Activated T-cell treated with anti-CD3 and anti-CD28 coated beads for 4 hours (primary cell): ENCODE results near the gene LUZP1.
A peak's percentile ranks its signal among the peaks of the same experiment; 100 is the strongest.

ENCODE experiments used
- DNase-seq: peaks from one replicate; pipeline ENCODE4 v3.0.0-alpha.2; 2020

The LUZP1 gene

DNA sequence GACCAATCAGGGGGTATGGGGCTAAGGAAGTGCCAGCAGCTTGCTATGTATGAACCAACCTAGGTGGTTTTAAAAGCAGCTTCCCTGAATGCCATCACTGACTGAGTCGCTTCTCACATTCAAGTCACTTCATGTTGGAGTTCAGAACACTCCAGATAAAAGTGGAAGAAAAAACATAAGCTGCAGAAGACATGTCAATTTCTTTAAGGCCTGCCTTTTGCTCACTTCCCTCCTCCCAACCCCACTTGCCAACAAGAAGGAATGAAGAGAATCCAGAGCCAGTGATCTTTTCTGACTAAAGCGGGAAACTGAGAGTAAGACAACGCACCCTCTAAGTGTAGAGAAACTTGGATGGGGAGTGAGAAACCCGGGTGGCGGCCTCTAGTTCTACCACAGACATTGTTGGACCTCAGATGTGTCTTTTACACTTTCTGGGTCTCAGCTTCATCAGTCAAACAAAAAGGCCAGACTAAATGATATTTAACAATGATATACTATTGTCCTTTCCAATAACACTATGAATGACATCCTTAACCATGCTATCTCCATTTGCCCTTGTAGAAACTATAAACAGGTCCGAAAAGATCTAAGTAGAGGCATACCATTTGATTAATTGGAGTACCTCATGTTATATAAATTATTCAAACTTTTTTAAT is 54.1 kb downstream of the LUZP1 start:
- DNase-seq = no peak

DNA sequence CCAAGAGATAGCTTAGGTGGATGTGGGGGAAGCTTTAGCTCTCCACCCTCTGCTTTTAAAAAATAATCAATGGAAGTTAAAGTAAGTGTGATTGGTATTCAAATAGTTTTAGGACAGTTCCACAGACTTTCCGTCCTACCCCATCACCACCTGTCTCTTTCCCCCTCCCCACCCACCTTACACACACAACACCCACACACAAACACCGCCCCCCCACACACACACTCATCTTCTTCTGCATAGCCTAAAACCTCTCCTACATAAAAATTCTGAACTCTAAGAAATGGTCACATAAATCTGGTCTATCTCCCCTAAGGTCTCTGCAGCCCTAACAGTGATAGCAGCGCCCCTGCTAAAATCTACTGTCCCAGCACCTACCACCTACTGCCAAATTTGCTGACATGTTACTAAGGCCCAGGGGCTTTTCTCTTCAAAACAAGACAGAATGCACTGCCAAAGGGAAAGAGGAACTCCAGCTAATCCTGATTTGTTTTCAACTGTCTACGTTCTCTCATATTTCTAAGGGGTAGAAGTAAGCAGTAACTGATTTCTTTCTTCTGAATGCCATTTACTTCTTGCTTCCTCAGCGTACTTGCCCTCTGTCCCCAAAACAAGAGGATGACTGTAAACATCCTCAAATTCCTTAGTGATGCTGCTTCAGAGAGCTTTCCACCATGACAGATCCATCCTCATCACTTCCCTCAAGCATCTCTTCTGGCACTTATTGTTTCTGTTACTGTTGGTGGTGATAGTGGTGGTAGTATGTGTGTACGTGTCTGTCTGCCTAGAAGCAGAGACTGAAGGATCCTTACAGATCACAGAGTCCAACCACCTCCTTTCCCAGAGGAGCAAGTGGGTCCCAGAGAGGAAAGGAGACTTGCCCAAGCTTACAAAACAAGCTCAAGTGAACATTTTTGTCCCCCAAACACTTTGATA is 56.8 kb downstream of the LUZP1 start:
- peak; percentile 30 for DNase-seq

DNA sequence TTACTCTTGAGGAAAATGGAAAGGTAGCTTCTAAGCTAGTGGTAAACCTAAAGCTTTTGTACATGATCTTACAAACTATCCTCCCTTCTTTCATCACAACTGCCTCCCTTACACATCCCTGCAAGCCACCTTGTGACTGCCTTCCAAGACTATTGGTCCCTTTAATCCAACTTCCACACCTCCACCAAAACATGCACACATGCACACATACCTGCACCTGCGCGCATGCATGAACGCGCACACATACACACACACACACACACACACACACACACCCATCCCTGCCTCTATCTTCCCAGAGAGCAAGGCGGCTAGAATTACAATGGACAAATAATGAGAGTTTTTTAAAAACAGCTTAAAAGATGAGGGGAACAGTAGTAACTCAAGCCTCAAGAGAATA is 58.3 kb downstream of the LUZP1 start:
- no peak for DNase-seq

- DNase-seq = no peak
Measured at GRCh38 chr1:23108918-23109533, 59.6 kb downstream of the LUZP1 start.

DNA sequence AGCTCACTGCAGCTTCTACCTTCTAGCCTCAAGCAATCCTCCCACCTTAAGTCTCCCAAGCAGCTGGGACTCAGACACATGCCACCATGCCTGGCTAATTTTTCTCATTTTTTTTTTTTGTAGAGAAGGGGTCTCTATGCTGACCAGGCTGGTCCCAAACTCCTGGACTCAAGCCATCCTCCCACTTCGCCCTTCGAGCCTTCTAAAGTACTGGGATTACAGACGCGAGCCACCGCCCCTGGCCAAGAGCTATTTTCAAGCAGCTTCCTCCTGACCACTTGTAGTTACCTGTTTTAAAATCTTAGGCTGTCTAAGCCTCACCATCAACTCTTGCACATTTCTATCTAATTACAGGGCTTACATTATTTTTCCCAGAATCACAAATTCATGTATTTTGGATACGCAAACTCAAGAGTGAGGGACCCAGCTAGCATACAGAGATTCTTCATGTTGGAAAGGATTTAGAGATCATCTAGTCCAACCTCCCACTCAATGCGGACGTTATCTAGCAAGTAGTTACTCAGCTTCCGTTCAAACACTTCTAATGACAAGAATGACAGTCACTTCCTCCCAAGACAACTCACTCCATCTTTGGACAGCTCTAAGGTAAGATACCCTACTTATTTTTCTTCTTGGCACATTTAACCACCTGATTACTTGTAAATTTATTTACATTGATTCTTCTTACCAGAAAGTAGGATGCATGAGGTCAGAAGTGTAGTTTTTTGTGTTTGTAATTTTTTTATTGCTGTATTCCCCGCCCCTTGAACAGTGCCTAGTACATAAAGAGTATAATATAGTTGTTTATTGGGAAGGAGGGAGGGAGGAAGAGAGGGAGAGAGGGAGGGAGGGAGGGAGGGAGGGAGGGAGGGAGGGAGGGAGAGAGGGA is 65.4 kb downstream of the LUZP1 start:
- peak; percentile 33 for DNase-seq

DNA sequence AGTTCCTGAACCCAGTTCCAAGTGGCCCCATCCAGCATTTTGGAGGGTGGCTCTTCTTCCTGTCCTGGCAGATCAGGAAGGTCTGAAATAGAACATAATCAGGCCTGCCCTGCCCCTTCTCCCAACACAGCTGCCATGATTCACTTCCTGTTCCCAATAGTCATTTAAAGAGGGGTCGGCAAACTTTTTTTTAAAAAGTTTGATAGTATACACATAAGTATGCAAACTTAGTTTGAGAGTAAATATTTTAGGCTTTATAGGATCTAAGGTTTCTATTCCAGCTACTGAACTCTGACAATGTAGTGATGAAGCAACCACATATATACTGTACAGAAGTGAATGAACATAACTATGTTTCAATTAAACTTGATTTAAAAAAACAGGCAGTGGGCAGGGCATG is 66.4 kb downstream of the LUZP1 start:
- DNase-seq = no peak

DNA sequence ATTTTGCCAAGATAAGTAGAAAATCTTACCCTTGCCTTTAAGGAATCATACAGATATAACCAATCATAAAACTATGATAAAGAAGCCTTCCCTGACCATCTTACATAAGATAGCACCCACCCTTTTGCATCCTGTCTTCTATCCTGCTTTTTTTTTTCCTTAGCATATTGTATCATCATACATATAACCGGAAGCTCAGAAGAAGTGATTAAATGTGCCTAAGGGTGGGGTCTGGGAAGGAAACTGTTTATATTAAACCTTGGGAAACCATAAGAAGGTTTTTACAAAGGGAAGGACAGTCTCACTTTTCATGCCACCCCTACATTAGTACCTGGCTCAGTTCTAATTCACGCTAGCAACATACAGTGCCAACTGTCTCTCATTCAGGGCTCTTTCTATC is 66.8 kb downstream of the LUZP1 start:
- no peak for DNase-seq

- DNase-seq = no peak
Measured at GRCh38 chr1:23101101-23101827, 67.4 kb downstream of the LUZP1 start.

GRCh38 chr1:23100074-23100748 is 68.4 kb downstream of the LUZP1 start:
- DNase-seq = no peak

GRCh38 chr1:23099171-23099536 is 69.5 kb downstream of the LUZP1 start:
- DNase-seq = no peak

DNA sequence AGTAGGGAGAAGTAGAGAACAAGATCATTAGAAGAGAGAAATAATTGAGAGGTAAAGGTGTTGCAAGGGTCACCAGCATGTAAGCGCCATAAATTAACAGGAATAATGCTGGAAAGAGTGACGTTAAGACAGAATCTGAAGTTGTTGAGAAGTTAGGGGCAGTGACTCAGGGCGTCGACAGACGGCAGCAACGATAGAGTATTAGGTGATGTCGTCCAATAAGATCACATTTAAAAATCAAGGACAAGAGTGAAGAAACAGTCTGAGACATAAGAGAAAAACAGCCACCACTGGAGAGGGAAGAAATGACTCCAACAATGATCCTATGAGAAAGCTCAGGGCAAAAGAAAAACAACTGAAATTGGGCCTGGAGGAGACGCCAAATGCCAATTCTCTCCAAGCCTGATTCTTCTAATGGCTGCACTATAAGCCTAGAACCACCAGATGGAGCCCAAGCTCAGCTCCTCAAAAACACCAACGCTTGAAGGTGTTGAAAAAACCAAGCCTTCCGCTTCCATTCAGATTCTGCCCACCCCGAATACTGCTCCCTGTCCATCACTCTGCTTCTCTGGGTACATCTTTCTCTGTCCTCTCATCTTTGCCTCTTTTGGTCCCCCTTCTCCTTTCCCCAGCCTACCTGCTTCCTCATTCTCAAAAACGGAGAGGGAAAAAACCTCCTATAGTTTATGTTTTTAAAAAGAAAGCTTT is 70.0 kb downstream of the LUZP1 start:
- DNase-seq = peak; percentile 54

DNA sequence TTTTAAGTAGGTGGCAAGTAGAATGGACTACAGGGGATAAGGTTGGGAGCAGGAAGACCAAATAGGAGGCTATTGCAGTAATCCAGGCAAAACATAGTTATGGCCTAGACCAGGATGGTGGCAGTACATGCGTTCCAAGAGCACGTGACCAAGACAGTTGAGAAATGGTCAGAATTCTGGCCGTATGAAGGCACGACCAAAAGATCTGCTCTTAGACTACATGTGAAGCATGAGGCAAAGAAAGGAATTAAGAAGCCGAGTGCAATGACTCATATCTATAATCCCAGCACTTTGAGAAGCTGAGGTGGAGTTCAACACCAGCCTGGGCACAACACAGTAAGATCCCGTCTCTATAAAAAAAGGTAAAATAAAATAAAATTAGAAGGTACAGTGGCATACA is 71.3 kb downstream of the LUZP1 start:
- DNase-seq = no peak

- DNase-seq = no peak
Measured at GRCh38 chr1:23092447-23092846, 76.2 kb downstream of the LUZP1 start.

GRCh38 chr1:23091545-23091944 is 77.1 kb downstream of the LUZP1 start:
- DNase-seq = no peak

GRCh38 chr1:23090056-23090455 is 78.6 kb downstream of the LUZP1 start:
- no peak for DNase-seq

DNA sequence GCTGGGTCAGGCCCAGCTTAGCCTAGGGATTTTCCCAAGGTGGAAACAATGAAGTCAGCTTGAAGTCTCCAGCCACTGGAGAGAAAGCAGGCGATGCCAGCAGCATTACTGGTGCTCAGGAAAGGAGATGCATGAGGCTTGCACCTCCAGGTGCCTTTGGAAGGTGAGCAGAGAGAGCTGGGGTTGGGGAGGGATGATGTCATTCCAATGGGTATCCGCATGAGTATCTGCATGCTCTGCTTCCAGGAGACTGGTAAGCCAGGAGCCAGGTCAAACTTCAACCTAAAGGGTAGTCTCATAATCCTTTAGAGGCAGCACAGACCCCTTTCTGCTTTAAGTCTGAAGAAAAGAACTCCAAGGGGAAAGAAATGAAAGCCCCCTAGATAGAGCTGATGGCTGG is 80.6 kb downstream of the LUZP1 start:
- no peak for DNase-seq

- DNase-seq = no peak
Measured at GRCh38 chr1:23085696-23086095, 83.0 kb downstream of the LUZP1 start.

GRCh38 chr1:23084880-23085279 is 83.8 kb downstream of the LUZP1 start:
- DNase-seq = no peak

DNA sequence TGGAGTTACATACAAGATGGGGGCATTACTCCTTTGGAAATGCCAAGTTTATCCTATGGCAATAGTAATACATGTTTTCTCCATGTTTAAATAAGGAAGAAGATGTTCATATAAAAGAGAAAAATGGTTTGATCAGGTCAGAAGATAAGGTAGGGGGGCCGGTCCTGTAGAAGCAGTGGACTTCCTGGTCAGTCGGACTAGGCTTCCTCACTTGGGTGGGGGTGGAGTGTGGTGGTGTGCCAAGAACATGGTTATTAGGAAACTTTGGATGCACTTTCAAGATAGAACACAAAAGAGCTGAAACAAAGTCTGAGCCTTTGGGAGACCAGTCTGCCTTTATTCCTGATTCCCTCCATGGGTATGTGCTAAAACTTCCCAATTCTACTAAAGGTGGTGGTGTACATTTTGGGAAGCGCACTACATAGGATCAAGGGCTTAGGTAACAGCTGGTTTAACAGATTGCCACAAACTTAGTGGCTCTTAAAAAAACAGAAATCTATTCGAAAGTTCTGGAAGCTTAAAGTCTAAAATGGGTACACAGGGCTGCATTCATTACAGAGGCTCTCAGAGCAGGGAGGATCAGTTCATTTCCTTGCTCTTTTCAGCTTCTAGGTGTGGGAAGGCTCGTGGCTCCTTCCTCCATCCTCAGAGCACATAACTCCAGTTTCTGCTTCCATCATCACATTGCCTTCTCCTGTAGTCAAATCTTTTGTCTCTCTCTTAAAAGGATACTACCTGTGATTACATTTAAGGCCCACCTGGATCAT is 84.8 kb downstream of the LUZP1 start:
- no peak for DNase-seq

GRCh38 chr1:23081376-23081775 is 87.3 kb downstream of the LUZP1 start:
- no peak for DNase-seq
